Naive thymus-derived CD8-positive, alpha-beta T cell (primary cell): ENCODE measurements around the gene KRTAP5-8. TPM values are rescaled to one million over a fixed set of nuclear protein-coding genes. Genes with fewer than 3 reads are reported as not detected.

Experiments
- ATAC-seq, 2 donors: fragments of 150-1000 bp; cut with Tn5 transposase in 1 of 2; sonication (Bioruptor Pico), chemical (Tn5 transposase) in 1 of 2; 1 replicate in 1 of 2; 2 replicates in 1 of 2; pipeline ENCODE4 v1.10.0; 2021; ENCODE audit warnings: mild to moderate bottlenecking in 2 of 2, moderate library complexity in 2 of 2
- POLR2A ChIA-PET: fragments of 350-600 bp; sonication (Branson Sonifier 250); formaldehyde crosslinking; loops from one replicate; lab custom pipeline; 2021; ENCODE audit warnings: antibody characterized with exemption; lab: Charles Lee
- DNase-seq, 10 donors: peaks; one replicate each; pipeline versions ENCODE4 v3.0.0 to v3.0.0-alpha.2; 2020 to 2022
- H3K27ac Mint-ChIP-seq, 10 donors: one replicate each; pipeline ENCODE4 v1.8.0; 2020 to 2022; ENCODE audit warnings: mild to moderate bottlenecking in 10 of 10, mixed read lengths in 10 of 10, moderate library complexity in 4 of 10, inconsistent platforms in 1 of 10
- H3K27me3 Mint-ChIP-seq, 5 donors: one replicate each; pipeline ENCODE4 v1.8.0; 2021 to 2022; ENCODE audit warnings: mixed read lengths in 5 of 5
- H3K36me3 Mint-ChIP-seq, 3 donors: one replicate each; pipeline ENCODE4 v1.8.0; 2020 to 2022; ENCODE audit warnings: mixed read lengths in 3 of 3, mild to moderate bottlenecking in 2 of 3, inconsistent platforms in 1 of 3
- H3K4me1 Mint-ChIP-seq, 4 donors: one replicate each; pipeline ENCODE4 v1.8.0; 2021 to 2022; ENCODE audit warnings: mixed read lengths in 4 of 4
- H3K4me3 Mint-ChIP-seq, 10 donors: one replicate each; pipeline ENCODE4 v1.8.0; 2020 to 2022; ENCODE audit warnings: mild to moderate bottlenecking in 10 of 10, mixed read lengths in 10 of 10, moderate library complexity in 6 of 10, inconsistent platforms in 1 of 10
- H3K9me3 Mint-ChIP-seq, 9 donors: one replicate each; pipeline ENCODE4 v1.8.0; 2020 to 2022; ENCODE audit warnings: mixed read lengths in 9 of 9, mild to moderate bottlenecking in 3 of 9, inconsistent platforms in 1 of 9, moderate library complexity in 1 of 9
- polyA plus RNA-seq, 3 donors: library from polyadenylated mRNA; unstranded; fragments of 300-500 nt; fragmentation: Illumina TruSeq; gene quantifications; one replicate each; pipeline ENCODE4 v1.2.3, GENCODE V29; 2021
- total RNA-seq, 8 experiments: library from RNA in 2 of 8; stranded (reverse) in 2 of 8; gene quantifications; one replicate each; pipeline ENCODE4 v1.2.3 and lab custom pipeline; 2021 to 2026

KRTAP5-8 gene
- total and polyA plus RNA-seq, 5 experiments from 2014 or later = 0.42 TPM; not detected in 4

DNA sequence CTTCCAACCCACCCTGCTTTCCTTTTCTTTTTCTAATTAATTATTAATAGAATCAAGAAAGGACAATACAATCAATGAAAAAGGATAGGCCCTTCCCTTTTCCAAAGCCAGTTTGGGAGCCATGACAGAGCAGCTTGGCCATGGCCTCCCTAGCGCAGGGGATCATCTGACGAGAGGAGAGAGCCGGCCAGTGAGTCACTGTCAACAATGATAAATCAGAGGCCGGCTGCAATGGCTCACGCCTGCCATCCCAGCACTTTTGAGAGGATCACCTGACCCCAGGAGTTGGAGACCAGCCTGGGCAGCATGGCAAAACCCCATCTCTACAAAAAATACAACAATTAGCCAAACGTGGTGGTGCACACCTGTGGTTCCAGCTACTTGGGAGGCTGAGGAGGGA, 38.3 kb upstream of the KRTAP5-8 start:
- no peak for ATAC-seq
- DNase-seq = no peak
- H3K36me3 Mint-ChIP-seq = peaks cover 21 to 95% (median 67%) of the 10 kb centered on the region in 3 donors
- peaks cover 0 to 6% (median 0%) of the 10 kb centered on the region in 4 donors for H3K4me1 Mint-ChIP-seq
- H3K27ac Mint-ChIP-seq = no peak overlapping the region
- POLR2A ChIA-PET = no interaction called here
- no peaks in the 10 kb centered on the region for H3K27me3 Mint-ChIP-seq
- peaks cover 0 to 1% (median 0%) of the 10 kb centered on the region in 9 donors for H3K9me3 Mint-ChIP-seq
- H3K4me3 Mint-ChIP-seq = no peak overlapping the region

DNA sequence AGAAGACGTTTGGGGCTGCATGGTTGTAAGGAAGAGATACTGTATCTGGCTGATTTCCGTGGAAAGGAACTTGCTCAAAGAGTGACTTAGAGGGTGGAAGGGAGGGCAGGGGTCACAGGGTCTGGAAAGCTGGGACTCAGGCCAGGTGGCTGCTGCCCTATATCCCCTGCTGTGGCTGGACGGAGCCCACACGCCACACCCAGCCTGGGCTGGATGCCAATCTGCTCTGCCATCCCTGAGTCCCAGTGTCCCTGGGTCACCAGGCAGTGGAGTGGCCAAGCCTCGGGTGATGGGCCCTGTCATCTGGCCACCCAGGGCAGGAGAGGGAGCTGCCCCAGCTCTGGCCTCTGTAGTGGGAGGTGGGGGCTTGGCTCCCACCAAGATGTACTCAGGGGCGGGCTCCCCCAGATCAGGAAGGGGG, 37.2 kb upstream of the KRTAP5-8 start:
- Mint-ChIP-seq H3K4me3 (no peak overlapping the region), H3K36me3 (peaks cover 11 to 94% (median 67%) of the 10 kb centered on the region in 3 donors), H3K4me1 (peaks cover 0 to 6% (median 0%) of the 10 kb centered on the region in 4 donors), H3K9me3 (peaks cover 0 to 12% (median 2%) of the 10 kb centered on the region in 9 donors), H3K27ac (peak overlapping the region in 1 of 10 donors; percentile 13), H3K27me3 (no peaks in the 10 kb centered on the region)
- POLR2A ChIA-PET = no interaction called here
- ATAC-seq (no peak), DNase-seq (no peak)

DNA sequence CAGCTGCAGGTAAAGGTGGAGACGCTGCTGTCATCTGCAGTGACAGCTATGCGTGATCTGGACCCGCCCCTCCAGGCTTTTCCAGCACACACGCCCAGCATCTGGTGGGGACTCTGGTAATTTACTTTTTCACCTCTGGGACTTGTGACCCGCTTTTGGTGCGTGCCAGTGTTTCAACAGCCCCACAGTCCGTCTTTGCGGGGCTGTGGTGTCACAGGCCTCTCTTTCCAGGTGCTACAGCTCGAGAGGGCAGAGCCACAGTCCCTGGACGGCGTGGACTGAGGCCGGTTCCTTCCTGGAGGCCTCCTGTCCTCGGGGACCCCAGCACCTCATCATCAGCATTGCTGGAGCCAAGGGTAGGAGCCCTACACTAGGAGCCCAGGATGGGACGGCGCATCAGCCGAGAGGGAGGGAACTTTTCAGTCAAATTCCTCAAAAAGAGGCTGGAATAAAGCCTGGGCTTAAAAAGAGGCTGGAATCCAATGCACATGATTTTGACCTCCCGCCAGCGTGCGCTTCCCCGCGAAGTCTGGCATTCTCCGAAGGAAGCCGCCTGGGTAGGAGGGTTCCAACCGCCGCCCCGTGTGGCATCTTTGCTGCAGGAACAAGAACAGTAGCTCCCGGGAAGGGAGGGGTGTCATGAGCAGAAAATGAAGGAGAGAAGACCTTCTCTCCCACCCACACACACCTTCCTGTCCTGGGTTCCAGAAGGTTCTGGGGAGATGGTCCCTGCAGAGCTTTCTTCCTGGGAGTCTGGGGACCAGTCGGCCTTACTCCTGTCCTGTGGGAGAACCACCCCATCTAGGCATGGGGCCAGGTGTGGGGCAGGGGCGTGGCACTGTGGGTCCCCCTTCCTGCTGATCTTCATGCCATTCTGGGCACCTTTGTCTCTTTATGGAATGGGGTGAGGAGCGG, 36.5 kb upstream of the KRTAP5-8 start:
- H3K36me3 Mint-ChIP-seq = peaks cover 14 to 94% (median 73%) of the 10 kb centered on the region in 3 donors
- POLR2A ChIA-PET = no interaction called here
- peaks cover 0 to 6% (median 0%) of the 10 kb centered on the region in 4 donors for H3K4me1 Mint-ChIP-seq
- peak overlapping the region in 1 of 10 donors; percentile 13 for H3K27ac Mint-ChIP-seq
- peaks cover 0 to 17% (median 3%) of the 10 kb centered on the region in 9 donors for H3K9me3 Mint-ChIP-seq
- no peak overlapping the region for H3K4me3 Mint-ChIP-seq
- ATAC-seq (no peak), DNase-seq (no peak)
- no peaks in the 10 kb centered on the region for H3K27me3 Mint-ChIP-seq

DNA sequence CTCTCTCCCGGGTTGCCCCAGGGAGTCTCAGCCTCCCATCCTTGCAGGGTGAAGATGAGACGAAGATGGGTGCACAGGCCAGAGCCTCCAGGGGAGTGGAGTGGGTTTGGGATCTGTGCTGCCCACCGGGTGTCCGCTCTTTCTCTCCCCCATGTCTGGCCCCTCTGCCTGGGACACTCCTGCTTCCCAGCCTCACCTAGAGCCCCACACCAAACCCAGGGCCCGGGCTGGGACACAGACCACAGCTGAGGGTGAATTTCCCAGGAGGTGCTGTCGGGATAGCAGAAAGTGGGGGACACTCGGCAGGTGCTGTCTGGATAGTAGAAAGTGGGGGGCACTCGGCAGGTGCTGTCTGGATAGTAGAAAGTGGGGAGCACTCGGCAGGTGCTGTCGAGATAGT, 35.8 kb upstream of the KRTAP5-8 start:
- POLR2A ChIA-PET = no interaction called here
- H3K4me3 Mint-ChIP-seq = no peak overlapping the region
- DNase-seq (no peak), ATAC-seq (no peak)
- H3K36me3 Mint-ChIP-seq = peaks cover 16 to 92% (median 73%) of the 10 kb centered on the region in 3 donors
- no peak overlapping the region for H3K27ac Mint-ChIP-seq
- H3K4me1 Mint-ChIP-seq = peaks cover 0 to 5% (median 0%) of the 10 kb centered on the region in 4 donors
- H3K27me3 Mint-ChIP-seq = no peaks in the 10 kb centered on the region
- peaks cover 4 to 24% (median 8%) of the 10 kb centered on the region in 9 donors for H3K9me3 Mint-ChIP-seq

DNA sequence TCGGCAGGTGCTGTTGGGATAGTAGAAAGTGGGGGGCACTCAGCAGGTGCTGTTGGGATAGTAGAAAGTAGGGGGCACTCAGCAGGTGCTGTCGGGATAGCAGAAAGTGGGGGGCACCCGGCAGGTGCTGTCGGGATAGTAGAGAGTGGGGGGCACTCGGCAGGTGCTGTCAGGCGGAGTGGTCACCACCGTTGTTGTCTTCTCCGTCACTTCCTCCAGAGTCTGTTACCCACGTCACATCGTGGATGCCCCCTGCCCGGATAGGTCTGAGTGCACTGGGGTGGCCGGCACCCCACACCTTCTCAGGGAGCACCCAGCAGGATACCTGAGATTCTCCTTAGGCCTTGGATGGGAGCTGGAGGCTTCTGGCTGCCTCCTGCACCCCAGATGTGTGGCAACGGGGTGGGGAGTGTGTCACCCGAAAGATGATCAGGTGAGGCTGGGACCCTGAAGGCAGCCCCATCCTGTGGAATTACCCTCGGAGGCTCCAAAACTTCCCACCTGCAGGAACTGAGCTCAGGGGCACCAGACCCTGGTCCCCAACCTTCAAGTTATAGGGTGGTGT, 34.9 kb upstream of the KRTAP5-8 start:
- peaks cover 25 to 83% (median 68%) of the 10 kb centered on the region in 3 donors for H3K36me3 Mint-ChIP-seq
- no peak overlapping the region for H3K4me3 Mint-ChIP-seq
- H3K4me1 Mint-ChIP-seq = peaks cover 0 to 3% (median 0%) of the 10 kb centered on the region in 4 donors
- no peak overlapping the region for H3K27ac Mint-ChIP-seq
- no peak for ATAC-seq
- H3K9me3 Mint-ChIP-seq = peaks cover 4 to 33% (median 15%) of the 10 kb centered on the region in 9 donors
- no peaks in the 10 kb centered on the region for H3K27me3 Mint-ChIP-seq
- DNase-seq = no peak
- POLR2A ChIA-PET = no interaction called here

- ATAC-seq (no peak), DNase-seq (no peak)
- H3K36me3 Mint-ChIP-seq = peaks cover 36 to 67% (median 59%) of the 10 kb centered on the region in 3 donors
- H3K9me3 Mint-ChIP-seq = peaks cover 7 to 49% (median 21%) of the 10 kb centered on the region in 9 donors
- H3K27me3 Mint-ChIP-seq = no peaks in the 10 kb centered on the region
- H3K27ac Mint-ChIP-seq = peak overlapping the region in 2 of 10 donors; percentile 16 to 80
- H3K4me1 Mint-ChIP-seq = peaks cover 0 to 3% (median 0%) of the 10 kb centered on the region in 4 donors
- POLR2A ChIA-PET = interaction anchor here (0.6 kb wide), 1 partner anchor 17 kb away, joined by 3 read pairs; no protein-coding TSS in a partner anchor
- no peak overlapping the region for H3K4me3 Mint-ChIP-seq
Observed at GRCh38 chr11:71504531-71504930, 33.3 kb upstream of the KRTAP5-8 start.

- Mint-ChIP-seq H3K27ac (no peak overlapping the region), H3K36me3 (peaks cover 41 to 64% (median 59%) of the 10 kb centered on the region in 3 donors), H3K4me1 (peaks cover 0 to 3% (median 0%) of the 10 kb centered on the region in 4 donors), H3K27me3 (no peaks in the 10 kb centered on the region), H3K9me3 (peaks cover 10 to 54% (median 25%) of the 10 kb centered on the region in 9 donors), H3K4me3 (no peak overlapping the region)
- ATAC-seq (no peak), DNase-seq (no peak)
- POLR2A ChIA-PET = interaction anchor here (0.6 kb wide), 2 partner anchors 12 to 17 kb away, joined by 3 read pairs; no protein-coding TSS in a partner anchor
Observed at GRCh38 chr11:71505001-71505400, 32.8 kb upstream of the KRTAP5-8 start.

DNA sequence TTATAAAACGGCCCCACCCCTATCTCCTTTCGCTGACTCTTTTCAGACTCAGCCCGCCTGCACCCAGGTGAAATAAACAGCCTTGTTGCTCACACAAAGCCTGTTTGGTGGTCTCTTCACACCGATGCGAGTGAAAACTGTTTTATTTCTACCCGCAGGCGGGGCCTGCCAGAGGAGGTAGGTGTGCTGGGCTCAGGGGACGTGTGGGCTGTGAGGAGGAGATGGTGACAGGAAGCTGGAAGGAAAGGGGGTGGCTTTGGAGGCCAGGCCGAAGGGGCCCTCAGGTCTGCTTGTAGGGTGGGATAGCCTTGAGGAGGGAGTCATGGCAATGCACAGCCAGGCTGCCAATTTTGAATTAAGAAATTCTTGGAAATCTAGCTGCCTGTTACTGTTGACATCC, 32.0 kb upstream of the KRTAP5-8 start:
- ATAC-seq (no peak), DNase-seq (no peak)
- Mint-ChIP-seq H3K27me3 (no peaks in the 10 kb centered on the region), H3K36me3 (peaks cover 41 to 56% (median 52%) of the 10 kb centered on the region in 3 donors), H3K9me3 (peaks cover 10 to 62% (median 25%) of the 10 kb centered on the region in 9 donors), H3K27ac (no peak overlapping the region), H3K4me1 (peaks cover 0 to 3% (median 0%) of the 10 kb centered on the region in 4 donors), H3K4me3 (no peak overlapping the region)
- POLR2A ChIA-PET = no interaction called here

DNA sequence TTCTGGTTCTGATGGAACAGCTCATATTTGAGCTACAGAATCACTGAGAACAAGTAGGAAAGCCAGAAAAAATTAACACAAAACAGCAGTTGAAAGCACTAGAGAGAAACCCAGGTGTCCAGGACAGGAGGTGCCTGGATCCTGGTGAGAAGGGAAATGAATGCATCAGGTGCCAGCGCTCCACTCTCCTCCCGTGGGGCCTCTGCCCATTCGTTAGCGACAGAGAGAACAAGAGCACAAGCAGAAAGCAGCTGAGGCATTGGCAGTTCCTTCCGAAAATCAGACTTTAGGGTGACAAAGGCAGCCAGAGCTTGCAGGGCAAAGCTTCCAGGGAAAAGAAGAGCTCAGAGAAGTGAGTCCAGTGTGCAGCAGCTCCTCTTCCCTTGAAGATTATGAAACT, 30.7 kb upstream of the KRTAP5-8 start:
- peaks cover 41 to 49% (median 43%) of the 10 kb centered on the region in 3 donors for H3K36me3 Mint-ChIP-seq

DNA sequence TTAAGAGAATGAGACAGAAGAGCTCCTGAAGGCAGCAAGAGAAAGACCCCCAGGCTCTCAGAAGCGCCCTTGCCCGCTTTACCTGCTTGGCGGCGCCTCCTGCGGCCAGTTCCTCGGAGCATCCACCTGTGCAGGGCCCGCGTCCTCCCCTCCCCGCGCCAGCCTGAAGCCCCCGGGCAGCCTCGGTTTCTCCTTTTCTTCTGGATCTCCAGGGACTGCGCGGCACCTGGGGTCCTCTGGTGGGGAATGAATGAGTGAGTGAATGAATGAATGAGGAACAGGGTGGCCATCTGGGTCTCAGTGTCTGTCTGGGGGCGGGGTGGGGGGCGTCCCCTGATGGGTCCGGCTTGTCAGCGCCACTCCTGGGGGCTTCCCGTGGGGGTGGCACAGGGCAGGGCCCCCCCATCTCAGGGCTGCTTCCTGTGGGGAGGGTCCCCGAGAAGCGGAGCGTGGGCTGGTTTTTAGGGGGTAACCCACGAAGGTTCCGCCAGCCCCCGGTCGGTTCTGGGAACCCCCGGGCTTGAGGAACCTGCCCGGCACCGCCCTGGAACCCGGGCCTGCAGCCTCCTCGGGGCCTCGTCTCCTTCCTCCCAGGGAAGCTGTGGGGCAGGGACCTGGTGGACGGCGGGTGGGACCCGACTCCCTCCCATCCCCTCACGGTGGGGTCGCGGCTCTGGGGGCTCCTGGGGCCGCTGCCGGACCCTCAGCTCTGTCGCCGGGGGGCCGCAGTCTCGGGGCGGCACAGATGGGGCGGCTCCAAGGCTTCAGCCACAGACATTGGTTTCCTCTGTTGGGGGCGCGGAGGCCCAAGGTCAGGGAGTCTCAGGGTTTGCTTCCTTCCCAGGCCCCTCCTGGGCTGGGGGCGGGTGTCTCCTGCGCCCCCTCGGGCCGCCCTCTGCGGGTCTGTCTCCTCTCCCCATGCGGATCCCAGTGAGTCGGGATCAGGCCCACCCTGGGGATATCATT, 19.0 kb upstream of the KRTAP5-8 start:
- H3K27ac Mint-ChIP-seq = no peak overlapping the region
- ATAC-seq (no peak), DNase-seq (no peak)
- peaks cover 0 to 2% (median 0%) of the 10 kb centered on the region in 3 donors for H3K36me3 Mint-ChIP-seq
- H3K27me3 Mint-ChIP-seq = peaks cover 0 to 2% (median 0%) of the 10 kb centered on the region in 5 donors
- no peak overlapping the region for H3K4me3 Mint-ChIP-seq
- H3K9me3 Mint-ChIP-seq = peaks cover 0 to 23% (median 6%) of the 10 kb centered on the region in 9 donors
- no peaks in the 10 kb centered on the region for H3K4me1 Mint-ChIP-seq
- POLR2A ChIA-PET = no interaction called here

More for the DNA sequence above, 30.7 kb upstream of the KRTAP5-8 start:
- peaks cover 10 to 75% (median 29%) of the 10 kb centered on the region in 9 donors for H3K9me3 Mint-ChIP-seq
- no peak overlapping the region for H3K4me3 Mint-ChIP-seq
- DNase-seq = no peak
- H3K27me3 Mint-ChIP-seq = no peaks in the 10 kb centered on the region
- peak overlapping the region in 1 of 10 donors; percentile 51 for H3K27ac Mint-ChIP-seq
- peaks cover 0 to 3% (median 0%) of the 10 kb centered on the region in 4 donors for H3K4me1 Mint-ChIP-seq
- ATAC-seq = no peak
- POLR2A ChIA-PET = no interaction called here

DNA sequence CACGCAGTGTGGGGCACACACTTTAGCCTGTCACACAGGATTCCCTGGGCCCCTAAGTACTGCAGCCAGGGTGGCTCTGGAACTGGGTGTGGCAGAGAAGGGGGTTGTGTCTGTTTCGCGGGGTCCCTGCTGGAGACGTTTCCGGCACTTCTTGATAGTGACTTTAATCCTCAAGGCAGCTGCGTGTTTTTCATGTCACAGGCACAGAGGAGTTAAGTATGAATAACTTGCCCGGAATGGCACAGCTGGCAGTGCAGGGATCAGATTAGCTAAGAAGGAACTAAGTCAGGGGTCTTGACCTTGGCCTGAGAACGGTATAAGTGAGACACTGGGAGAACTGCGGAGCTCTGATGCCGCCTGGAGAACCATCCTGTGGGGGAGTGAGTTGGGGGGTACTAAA, 18.3 kb upstream of the KRTAP5-8 start:
- H3K4me1 Mint-ChIP-seq = no peaks in the 10 kb centered on the region
- no peak for DNase-seq
- H3K4me3 Mint-ChIP-seq = no peak overlapping the region
- H3K36me3 Mint-ChIP-seq = peaks cover 0 to 2% (median 0%) of the 10 kb centered on the region in 3 donors
- POLR2A ChIA-PET = no interaction called here
- no peak overlapping the region for H3K27ac Mint-ChIP-seq
- H3K27me3 Mint-ChIP-seq = peaks cover 0 to 2% (median 0%) of the 10 kb centered on the region in 5 donors
- peaks cover 0 to 20% (median 3%) of the 10 kb centered on the region in 9 donors for H3K9me3 Mint-ChIP-seq
- ATAC-seq = no peak
